D341Med (cell line): ENCODE results near the gene EFCAB8.

Experiments used
- DNase-seq: peaks from one replicate; pipeline ENCODE4 v3.0.0; 2012; ENCODE audit warnings: low spot score

EFCAB8 gene

DNA sequence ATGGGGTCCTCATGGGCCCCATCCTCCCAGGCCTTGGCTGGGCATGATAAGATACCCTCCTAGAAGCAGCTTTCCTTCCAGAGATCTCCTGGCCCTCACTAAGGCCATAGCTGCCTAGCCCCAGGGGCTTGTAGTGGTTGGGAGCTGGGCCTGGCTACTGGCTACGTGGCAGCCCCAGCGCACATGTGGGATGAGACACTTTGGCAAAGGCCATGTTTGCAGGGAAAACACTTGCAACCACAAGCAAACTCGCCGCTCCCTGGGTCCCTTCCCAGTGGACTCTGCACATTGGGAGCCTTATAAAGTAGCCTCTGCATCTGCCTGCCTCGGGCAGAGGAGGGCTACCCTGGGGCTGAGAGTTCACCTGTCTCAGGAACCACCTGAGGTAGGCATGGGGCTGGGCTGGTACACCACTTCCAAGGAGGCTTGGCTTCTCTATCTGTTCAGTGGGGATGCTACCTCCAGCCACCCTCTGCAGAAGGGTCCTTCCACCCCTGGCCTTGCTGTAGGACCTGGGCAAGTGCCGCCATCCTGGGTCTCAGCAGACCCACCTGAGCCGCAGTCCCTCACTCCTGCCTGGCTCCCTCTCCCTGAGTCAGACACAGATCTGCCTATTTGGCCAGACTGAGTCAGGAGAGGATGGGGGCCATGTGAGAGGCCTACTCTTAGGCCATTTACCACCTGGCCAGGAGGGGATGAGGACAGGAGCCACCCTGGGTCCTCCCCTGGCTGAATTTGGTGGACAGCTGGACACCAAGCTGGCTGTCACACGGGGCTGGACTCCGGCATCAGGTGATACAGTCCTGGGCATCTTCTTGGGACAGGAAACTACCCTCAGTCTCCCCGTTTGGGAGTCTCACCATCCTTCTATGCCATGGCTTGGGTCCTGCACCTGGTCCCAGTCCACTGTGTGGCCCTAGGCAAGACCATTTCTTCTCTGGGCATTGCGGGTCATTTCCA is 148.9 kb downstream of the EFCAB8 start, which contains the start of gene BPIFB2:
TSS of gene BPIFB2 (plus strand) at position 329 of the 960 bp plus-strand sequence. CDS start 871 bp downstream, outside the sequence.
- no peak for DNase-seq

DNA sequence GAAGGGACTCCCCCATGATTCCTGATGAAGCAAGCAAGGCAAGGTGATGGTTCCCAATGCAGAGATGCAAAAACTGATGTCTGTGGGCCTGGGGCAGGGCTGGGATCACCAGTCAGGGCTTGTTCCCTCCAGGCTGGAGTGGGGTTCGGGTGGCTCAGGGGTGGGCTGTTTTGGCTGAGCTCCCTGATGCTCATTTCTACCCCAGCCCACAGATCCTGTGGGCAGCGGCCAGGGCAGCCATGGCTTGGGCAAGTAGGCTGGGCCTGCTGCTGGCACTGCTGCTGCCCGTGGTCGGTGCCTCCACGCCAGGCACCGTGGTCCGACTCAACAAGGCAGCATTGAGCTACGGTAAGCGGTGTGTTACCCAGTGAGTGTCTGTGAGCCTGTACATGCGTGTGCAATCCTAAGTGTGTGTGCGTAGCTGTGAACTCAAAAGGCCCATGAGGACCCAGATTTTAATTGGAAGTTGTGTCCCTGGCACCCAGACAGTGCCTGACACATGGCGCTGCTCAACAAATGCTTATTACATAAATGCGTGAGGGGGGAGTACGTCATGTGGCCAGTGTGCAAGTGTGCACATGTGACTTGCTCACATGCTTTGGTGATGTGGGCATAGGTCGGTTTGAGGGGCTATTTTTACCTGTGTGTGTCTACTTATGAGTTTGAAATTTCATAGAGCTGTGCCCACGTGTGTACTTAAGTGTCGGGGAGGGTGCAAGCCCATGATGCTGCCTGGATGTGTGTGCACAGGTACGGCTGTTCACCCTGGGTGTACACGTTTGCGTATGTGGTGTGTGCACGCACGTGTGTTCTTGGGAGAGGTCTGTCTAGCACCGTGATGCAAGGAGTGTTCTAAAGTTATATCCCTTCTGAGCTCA is 149.9 kb downstream of the EFCAB8 start:
- DNase-seq, result no peak

DNA sequence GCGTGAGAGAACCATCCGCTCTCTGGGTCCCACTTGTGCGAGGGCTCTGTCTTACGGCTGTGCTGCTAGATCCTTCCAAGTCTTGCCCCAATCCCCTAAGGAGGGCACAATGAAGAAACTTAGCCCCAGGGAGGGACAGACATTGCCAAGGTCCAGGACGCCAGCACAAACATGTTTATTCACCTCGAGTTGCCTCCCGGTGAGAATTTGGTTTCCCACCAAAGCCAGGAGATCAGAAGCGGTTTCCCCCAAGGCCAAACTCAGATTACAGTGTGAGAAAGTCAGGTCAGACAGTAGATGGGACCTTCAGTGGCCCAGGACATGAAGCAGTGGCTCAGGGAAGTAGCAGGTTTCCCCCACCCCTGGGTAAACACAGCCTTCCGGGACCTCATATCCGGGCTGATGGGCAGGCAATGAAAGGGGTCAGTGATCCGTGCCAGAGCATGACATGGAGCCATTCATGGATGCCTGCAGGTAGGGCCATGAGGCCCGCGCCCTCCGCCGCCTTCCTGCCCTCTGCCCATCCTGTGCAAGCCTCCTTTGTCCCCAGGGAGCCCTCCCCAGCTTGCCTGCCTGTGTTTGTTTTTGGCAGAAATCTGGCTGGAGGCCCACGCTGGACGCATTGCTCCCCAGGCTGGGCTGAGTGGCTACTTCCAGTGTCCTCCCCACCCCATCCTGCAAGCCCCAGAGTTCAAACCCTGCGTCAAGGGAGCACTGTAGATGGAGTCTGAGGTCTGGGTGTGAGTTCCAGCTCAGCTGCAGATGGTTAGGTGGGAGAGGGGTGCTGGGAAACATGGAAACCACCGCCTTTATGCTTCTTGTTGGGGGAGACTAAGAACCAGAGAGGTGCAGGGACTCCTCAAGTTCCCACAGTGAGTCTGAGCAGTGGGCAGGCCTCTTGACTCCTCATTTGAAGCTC is 150.8 kb downstream of the EFCAB8 start:
- no peak for DNase-seq

DNA sequence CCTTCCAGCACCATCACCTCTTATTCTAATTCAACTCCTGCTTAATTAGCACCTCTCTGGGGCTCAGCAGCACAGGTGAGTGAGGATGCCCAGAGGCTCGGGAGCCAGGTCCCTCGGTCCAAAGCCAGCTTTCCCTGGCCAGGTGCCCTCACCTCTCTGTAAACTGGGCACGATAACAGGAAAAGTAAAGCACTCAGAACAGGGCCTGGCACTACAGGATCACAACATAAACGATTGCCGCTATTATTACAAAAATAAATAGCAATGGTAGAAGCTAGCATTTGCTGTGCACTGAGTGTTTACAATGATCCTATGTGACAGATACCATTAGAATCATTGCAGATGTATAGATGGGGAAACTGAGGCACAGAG is 151.4 kb downstream of the EFCAB8 start:
- no peak for DNase-seq

- DNase-seq, result no peak
Observed at GRCh38 chr20:33010674-33011449, 152.1 kb downstream of the EFCAB8 start.
